Neural progenitor cell (in vitro differentiated cells): ENCODE results near the gene PRSS21. TPM values are rescaled to one million over a fixed set of nuclear protein-coding genes. Genes with fewer than 3 reads are reported as not detected.

Experiments
- DNase-seq: peaks from one replicate; pipeline ENCODE4 v3.0.0-alpha.2; 2016; ENCODE audit warnings: low spot score
- H2AFZ ChIP-seq: fragments of 200-600 bp; sonication (generic); replicated peaks from 2 replicates; pipeline ENCODE4 v1.6.1; 2016; ENCODE audit warnings: antibody characterized with exemption
- H3F3A ChIP-seq: fragments of 200-600 bp; sonication (generic); 2 replicates; pipeline ENCODE4 v1.6.1; 2016; ENCODE audit warnings: antibody characterized with exemption, low read depth
- H3K27ac ChIP-seq: fragments of 200-600 bp; sonication (generic); 2 replicates; pipeline ENCODE4 v1.5.1; 2016; ENCODE audit warnings: mild to moderate bottlenecking
- H3K27me3 ChIP-seq: fragments of 200-600 bp; sonication (generic); 2 replicates; pipeline ENCODE4 v1.6.1; 2016; ENCODE audit warnings: mild to moderate bottlenecking, moderate library complexity
- H3K36me3 ChIP-seq: fragments of 200-600 bp; sonication (generic); 2 replicates; pipeline ENCODE4 v1.5.1; 2016
- H3K4me1 ChIP-seq: fragments of 200-600 bp; sonication (generic); 2 replicates; pipeline ENCODE4 v1.6.1; 2016; ENCODE audit warnings: mixed run types
- H3K4me2 ChIP-seq: fragments of 200-600 bp; sonication (generic); 2 replicates; pipeline ENCODE4 v1.6.1; 2016
- H3K4me3 ChIP-seq: fragments of 200-600 bp; sonication (generic); 2 replicates; pipeline ENCODE4 v1.5.1; 2016
- H3K79me2 ChIP-seq: fragments of 200-600 bp; sonication (generic); 2 replicates; pipeline ENCODE4 v1.6.1; 2016; ENCODE audit warnings: low read depth
- H3K9ac ChIP-seq: fragments of 200-600 bp; sonication (generic); 2 replicates; pipeline ENCODE4 v1.6.1; 2016
- H3K9me3 ChIP-seq: fragments of 200-600 bp; sonication (generic); 2 replicates; pipeline ENCODE4 v1.5.1; 2016; ENCODE audit warnings: low read depth
- H4K20me1 ChIP-seq: fragments of 200-600 bp; sonication (generic); 2 replicates; pipeline ENCODE4 v1.6.1; 2016; ENCODE audit warnings: low read depth
- H3K27ac Mint-ChIP-seq: 3 replicates; pipeline ENCODE4 v1.8.0; 2021; ENCODE audit warnings: mixed read lengths
- H3K27me3 Mint-ChIP-seq: 2 replicates; pipeline ENCODE4 v1.8.0; 2022; ENCODE audit warnings: low read depth, mild to moderate bottlenecking, inconsistent platforms, moderate library complexity, mixed read lengths; ENCODE audit not compliant: insufficient read depth
- H3K36me3 Mint-ChIP-seq: 3 replicates; pipeline ENCODE4 v1.8.0; 2021; ENCODE audit warnings: mixed read lengths
- H3K4me1 Mint-ChIP-seq: 3 replicates; pipeline ENCODE4 v1.8.0; 2021; ENCODE audit warnings: mixed read lengths
- H3K4me3 Mint-ChIP-seq: 3 replicates; pipeline ENCODE4 v1.8.0; 2021; ENCODE audit warnings: mild to moderate bottlenecking, moderate library complexity, mixed read lengths
- H3K9me3 Mint-ChIP-seq: 3 replicates; pipeline ENCODE4 v1.8.0; 2020; ENCODE audit warnings: mixed read lengths
- CTCF ChIP-seq: fragments of 200-600 bp; sonication (generic); IDR thresholded peaks from 2 replicates; pipeline ENCODE4 v1.5.1; 2017; ENCODE audit warnings: antibody characterized with exemption, mild to moderate bottlenecking
- EZH2 ChIP-seq: fragments of 200-600 bp; sonication (generic); IDR thresholded peaks from 2 replicates; pipeline ENCODE4 v1.6.1; 2017; ENCODE audit warnings: antibody characterized with exemption, mild to moderate bottlenecking, moderate library complexity
- EZH2phosphoT487 ChIP-seq: fragments of 200-600 bp; sonication (generic); IDR thresholded peaks from 2 replicates; pipeline ENCODE4 v1.6.1; 2017; ENCODE audit warnings: antibody characterized with exemption
- total RNA-seq: library from RNA; depleted of rRNA; stranded (reverse); fragments of >200 nt; gene quantifications from 2 replicates; pipeline ENCODE4 v1.2.3, GENCODE V29; 2015; ENCODE audit warnings: low replicate concordance

The PRSS21 gene
- total RNA-seq, 1 donor from 2014 or later, result not detected

- peaks cover 5% of the 10 kb centered on the region for H3K4me1 ChIP-seq
- no peak overlapping the region for H3K4me2 ChIP-seq
- no peak for TF ChIP-seq CTCF
- TF ChIP-seq EZH2phosphoT487, result no peak
- TF ChIP-seq EZH2, result no peak
- no peaks in the 10 kb centered on the region for H3K27me3 ChIP-seq
- DNase-seq, result no peak
- no peak overlapping the region for H3K4me3 ChIP-seq
- H3K9me3 ChIP-seq, result no peaks in the 10 kb centered on the region
- Mint-ChIP-seq H3K27ac (no peak overlapping the region), H3K27me3 (peaks cover 5% of the 10 kb centered on the region), H3K4me3 (peak overlapping the region; percentile 23), H3K4me1 (no peaks in the 10 kb centered on the region), H3K9me3 (no peaks in the 10 kb centered on the region), H3K36me3 (no peaks in the 10 kb centered on the region)
- no peak overlapping the region for H3K27ac ChIP-seq
- no peak overlapping the region for H3K9ac ChIP-seq
- H2AFZ ChIP-seq, result no peak overlapping the region
- H3F3A ChIP-seq, result no peaks in the 10 kb centered on the region
- H4K20me1 ChIP-seq, result no peaks in the 10 kb centered on the region
- H3K36me3 ChIP-seq, result no peaks in the 10 kb centered on the region
- H3K79me2 ChIP-seq, result no peaks in the 10 kb centered on the region
Observed at GRCh38 chr16:2822496-2822895, 5.5 kb downstream of the PRSS21 start.

- no peaks in the 10 kb centered on the region for H3K27me3 ChIP-seq
- no peak for DNase-seq
- no peaks in the 10 kb centered on the region for H3K9me3 Mint-ChIP-seq
- no peak overlapping the region for H3K4me3 Mint-ChIP-seq
- H3K27ac ChIP-seq, result no peak overlapping the region
- peaks cover 5% of the 10 kb centered on the region for H3K4me1 ChIP-seq
- no peaks in the 10 kb centered on the region for H3K9me3 ChIP-seq
- no peak for TF ChIP-seq EZH2phosphoT487
- TF ChIP-seq EZH2, result no peak
- no peak for TF ChIP-seq CTCF
- H3K4me3 ChIP-seq, result no peak overlapping the region
- no peak overlapping the region for H3K4me2 ChIP-seq
- no peaks in the 10 kb centered on the region for H4K20me1 ChIP-seq
- no peaks in the 10 kb centered on the region for H3K79me2 ChIP-seq
- H3F3A ChIP-seq, result no peaks in the 10 kb centered on the region
- peaks cover 2% of the 10 kb centered on the region for H3K27me3 Mint-ChIP-seq
- no peaks in the 10 kb centered on the region for H3K4me1 Mint-ChIP-seq
- no peak overlapping the region for H2AFZ ChIP-seq
- H3K27ac Mint-ChIP-seq, result no peak overlapping the region
- H3K36me3 Mint-ChIP-seq, result no peaks in the 10 kb centered on the region
- H3K36me3 ChIP-seq, result no peaks in the 10 kb centered on the region
- H3K9ac ChIP-seq, result no peak overlapping the region
Observed at GRCh38 chr16:2824626-2825025, 7.6 kb downstream of the PRSS21 start.

GRCh38 chr16:2825049-2825742 is 8.2 kb downstream of the PRSS21 start:
- H2AFZ ChIP-seq, result no peak overlapping the region
- peak overlapping the region; percentile 42 for H3K27ac Mint-ChIP-seq
- H3K9me3 ChIP-seq, result no peaks in the 10 kb centered on the region
- no peak overlapping the region for H3K4me2 ChIP-seq
- H3K27me3 ChIP-seq, result no peaks in the 10 kb centered on the region
- H3K79me2 ChIP-seq, result no peaks in the 10 kb centered on the region
- no peak overlapping the region for H3K9ac ChIP-seq
- no peak for DNase-seq
- TF ChIP-seq EZH2 (no peak), EZH2phosphoT487 (no peak), CTCF (no peak)
- H3K4me3 Mint-ChIP-seq, result no peak overlapping the region
- no peaks in the 10 kb centered on the region for H3K9me3 Mint-ChIP-seq
- peaks cover 2% of the 10 kb centered on the region for H3K27me3 Mint-ChIP-seq
- H3K36me3 Mint-ChIP-seq, result no peaks in the 10 kb centered on the region
- no peaks in the 10 kb centered on the region for H3K4me1 Mint-ChIP-seq
- peaks cover 4% of the 10 kb centered on the region for H3K4me1 ChIP-seq
- no peaks in the 10 kb centered on the region for H3F3A ChIP-seq
- no peaks in the 10 kb centered on the region for H3K36me3 ChIP-seq
- no peaks in the 10 kb centered on the region for H4K20me1 ChIP-seq
- H3K4me3 ChIP-seq, result no peak overlapping the region
- no peak overlapping the region for H3K27ac ChIP-seq
